Karpas-422 (cell line): ENCODE data around the gene PRKCQ. TPM values are rescaled to one million over a fixed set of nuclear protein-coding genes. Genes with fewer than 3 reads are reported as not detected.

Experiments used
- DNase-seq: peaks from one replicate; pipeline ENCODE4 v3.0.0-alpha.2; 2015
- H2AFZ ChIP-seq: fragments of 200-600 bp; sonication (generic); 2 replicates; pipeline ENCODE4 v1.6.1; 2014; ENCODE audit warnings: antibody characterized with exemption, low read length, mixed read lengths
- H3K27ac ChIP-seq: fragments of 200-600 bp; sonication (generic); 2 replicates; pipeline ENCODE4 v1.5.1; 2014; ENCODE audit warnings: mild to moderate bottlenecking, low read length, moderate library complexity
- H3K27me3 ChIP-seq: fragments of 200-600 bp; sonication (generic); 2 replicates; pipeline ENCODE4 v1.6.1; 2014; ENCODE audit warnings: low read length, mixed read lengths
- H3K36me3 ChIP-seq: fragments of 200-600 bp; sonication (generic); 2 replicates; pipeline ENCODE4 v1.6.1; 2014; ENCODE audit warnings: low read length, mixed read lengths; ENCODE audit not compliant: insufficient read depth
- H3K4me1 ChIP-seq: fragments of 200-600 bp; sonication (generic); 2 replicates; pipeline ENCODE4 v1.6.1; 2014; ENCODE audit warnings: mild to moderate bottlenecking, low read length, mixed read lengths
- H3K4me2 ChIP-seq: fragments of 200-600 bp; sonication (generic); 2 replicates; pipeline ENCODE4 v1.6.1; 2014; ENCODE audit warnings: low read length, low read depth, mild to moderate bottlenecking; ENCODE audit not compliant: poor library complexity, severe bottlenecking
- H3K4me3 ChIP-seq: fragments of 200-600 bp; sonication (generic); 2 replicates; pipeline ENCODE4 v1.5.1; 2014; ENCODE audit warnings: mild to moderate bottlenecking, antibody characterized with exemption, low read length, mixed read lengths
- H3K79me2 ChIP-seq: fragments of 200-600 bp; sonication (generic); 2 replicates; pipeline ENCODE4 v1.6.1; 2014; ENCODE audit warnings: mild to moderate bottlenecking, low read length, mixed read lengths
- H3K9ac ChIP-seq: fragments of 200-600 bp; sonication (generic); 2 replicates; pipeline ENCODE4 v1.6.0; 2014; ENCODE audit warnings: low read length
- H3K9me2 ChIP-seq: fragments of 200-600 bp; sonication (generic), shearing (Covaris generic); replicated peaks from 2 replicates; pipeline ENCODE4 v1.6.0; 2014; ENCODE audit warnings: mild to moderate bottlenecking, low read length, moderate library complexity; ENCODE audit not compliant: insufficient read depth
- H3K9me3 ChIP-seq: fragments of 300-700, 200-600 bp; sonication (generic); 2 replicates; pipeline ENCODE4 v1.6.1; 2014; ENCODE audit warnings: low read length, mixed read lengths
- H4K20me1 ChIP-seq: fragments of 200-600 bp; sonication (generic); 2 replicates; pipeline ENCODE4 v1.6.1; 2014; ENCODE audit warnings: mild to moderate bottlenecking, antibody characterized with exemption, low read length, low read depth; ENCODE audit not compliant: insufficient read depth
- total RNA-seq: library from RNA; depleted of rRNA; stranded (reverse); fragments of >200 nt; shearing (Covaris generic); gene quantifications from 2 replicates; pipeline ENCODE4 v1.2.3, GENCODE V29; 2014; ENCODE audit warnings: low replicate concordance

The PRKCQ gene
- total RNA-seq, 1 experiment from 2014 or later, result not detected

DNA sequence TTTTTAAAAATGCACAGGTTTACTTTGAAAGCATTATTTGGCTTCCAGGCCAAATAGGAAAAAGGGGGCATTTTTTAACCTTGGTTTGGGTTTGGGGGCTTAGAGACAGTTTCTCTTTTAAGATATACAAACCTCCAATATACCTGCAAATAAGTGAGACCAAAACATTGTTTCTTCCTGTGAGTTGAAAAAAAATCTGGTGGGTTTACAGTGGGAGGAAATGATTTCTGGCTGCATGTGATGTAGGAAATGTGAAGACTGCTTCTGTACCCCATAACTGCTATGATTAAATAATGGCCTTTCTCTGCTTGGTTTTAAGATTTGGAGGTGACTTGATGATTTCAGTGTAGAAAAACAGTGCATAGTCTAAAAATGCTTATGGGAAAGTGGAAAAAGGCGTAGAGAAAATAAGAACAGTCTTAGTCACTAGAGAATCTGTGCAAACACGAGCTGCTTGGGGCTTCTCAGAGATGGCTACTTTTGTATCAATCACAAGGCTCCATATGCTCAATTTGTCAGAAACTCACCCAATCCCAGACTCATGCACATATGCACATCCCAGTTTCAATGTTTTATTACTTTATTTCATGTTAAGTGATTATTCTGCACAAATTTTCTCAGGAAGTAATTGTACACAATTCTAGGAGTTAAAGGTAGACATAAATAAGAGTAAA lies 22.1 kb upstream of the PRKCQ start:
- Histone ChIP-seq H3K79me2 (no peaks in the 10 kb centered on the region), H2AFZ (no peak overlapping the region), H3K4me1 (peaks cover 3% of the 10 kb centered on the region), H3K4me2 (no peak overlapping the region), H3K9me2 (no peaks in the 10 kb centered on the region), H3K27ac (no peak overlapping the region), H3K36me3 (no peaks in the 10 kb centered on the region), H3K9me3 (no peaks in the 10 kb centered on the region), H3K27me3 (no peaks in the 10 kb centered on the region), H3K9ac (no peak overlapping the region), H4K20me1 (no peaks in the 10 kb centered on the region), H3K4me3 (no peak overlapping the region)
- no peak for DNase-seq

GRCh38 chr10:6601246-6601805 lies 21.2 kb upstream of the PRKCQ start:
- H3K27me3 ChIP-seq, result no peaks in the 10 kb centered on the region
- H4K20me1 ChIP-seq, result no peaks in the 10 kb centered on the region
- no peaks in the 10 kb centered on the region for H3K9me3 ChIP-seq
- no peak for DNase-seq
- H3K9ac ChIP-seq, result no peak overlapping the region
- no peaks in the 10 kb centered on the region for H3K36me3 ChIP-seq
- no peaks in the 10 kb centered on the region for H3K9me2 ChIP-seq
- H3K79me2 ChIP-seq, result no peaks in the 10 kb centered on the region
- no peak overlapping the region for H3K4me2 ChIP-seq
- no peaks in the 10 kb centered on the region for H3K4me1 ChIP-seq
- H3K27ac ChIP-seq, result no peak overlapping the region
- no peak overlapping the region for H3K4me3 ChIP-seq
- H2AFZ ChIP-seq, result no peak overlapping the region

DNA sequence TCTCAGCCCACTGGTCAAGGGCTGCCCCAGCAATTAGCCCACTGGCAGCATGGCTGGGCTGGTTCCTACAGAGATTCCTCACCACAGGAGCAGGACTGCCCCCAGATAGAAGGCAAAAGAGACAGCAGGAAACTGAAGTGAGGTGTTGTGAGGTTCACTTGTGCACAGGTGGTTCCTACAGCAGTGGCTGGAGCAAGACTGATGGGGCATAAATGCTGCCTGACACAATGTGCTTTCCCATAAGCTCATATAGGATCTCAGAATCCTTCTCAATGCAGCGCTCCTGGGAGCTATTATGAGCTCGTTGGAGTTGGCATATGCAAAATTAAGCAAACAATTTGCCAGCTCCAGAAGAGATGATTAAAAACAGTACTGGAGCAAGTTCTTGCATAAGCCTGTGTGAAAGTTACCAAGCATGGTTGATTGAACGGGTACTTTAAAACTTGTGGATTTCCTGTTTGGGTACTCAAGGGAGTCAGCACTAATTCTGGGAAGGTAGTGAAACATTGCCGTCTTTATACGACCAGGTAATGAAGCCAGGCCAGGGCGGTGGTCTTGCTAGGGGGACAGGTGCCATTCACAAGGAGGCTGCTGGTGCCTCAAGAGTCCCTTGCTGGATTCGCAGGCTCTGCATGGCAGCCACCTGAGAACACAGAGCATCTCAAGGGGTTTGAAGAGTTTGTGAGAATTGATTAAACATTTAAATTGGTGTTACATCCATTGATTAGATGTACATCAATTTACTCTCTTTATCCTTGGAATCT lies 20.3 kb upstream of the PRKCQ start:
- Histone ChIP-seq H3K9ac (no peak overlapping the region), H3K27ac (no peak overlapping the region), H3K4me1 (no peaks in the 10 kb centered on the region), H3K9me3 (no peaks in the 10 kb centered on the region), H3K36me3 (no peaks in the 10 kb centered on the region), H3K4me3 (no peak overlapping the region), H3K9me2 (no peaks in the 10 kb centered on the region), H3K27me3 (no peaks in the 10 kb centered on the region), H3K4me2 (no peak overlapping the region), H2AFZ (no peak overlapping the region), H4K20me1 (no peaks in the 10 kb centered on the region), H3K79me2 (no peaks in the 10 kb centered on the region)
- no peak for DNase-seq

- H3K4me3 ChIP-seq, result no peak overlapping the region
- no peaks in the 10 kb centered on the region for H3K4me1 ChIP-seq
- H3K4me2 ChIP-seq, result no peak overlapping the region
- no peaks in the 10 kb centered on the region for H3K79me2 ChIP-seq
- H3K9ac ChIP-seq, result no peak overlapping the region
- no peak for DNase-seq
- no peaks in the 10 kb centered on the region for H4K20me1 ChIP-seq
- no peaks in the 10 kb centered on the region for H3K9me2 ChIP-seq
- H2AFZ ChIP-seq, result no peak overlapping the region
- no peaks in the 10 kb centered on the region for H3K36me3 ChIP-seq
- no peaks in the 10 kb centered on the region for H3K9me3 ChIP-seq
- no peaks in the 10 kb centered on the region for H3K27me3 ChIP-seq
- H3K27ac ChIP-seq, result no peak overlapping the region
Measured at GRCh38 chr10:6598679-6599078, 18.6 kb upstream of the PRKCQ start.

DNA sequence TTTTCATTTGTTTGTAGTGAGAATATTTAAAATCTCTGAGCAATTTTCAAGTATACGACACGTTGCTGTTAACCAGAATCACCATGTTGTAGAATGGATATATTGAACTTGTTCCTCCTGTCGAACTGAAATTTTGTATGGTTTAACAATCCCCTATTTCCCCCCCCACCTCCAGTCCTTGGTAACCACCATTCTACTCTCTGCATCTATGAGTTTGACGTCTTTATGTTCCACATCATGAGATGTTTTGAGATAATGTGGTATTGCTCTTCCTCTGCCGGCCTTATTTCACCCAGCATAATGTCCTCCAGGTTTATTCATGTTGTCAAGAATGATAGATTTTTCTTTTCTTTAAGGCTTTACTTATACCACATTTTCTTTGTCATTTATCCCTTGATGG lies 17.4 kb upstream of the PRKCQ start:
- H3K27me3 ChIP-seq, result no peaks in the 10 kb centered on the region
- H3K36me3 ChIP-seq, result no peaks in the 10 kb centered on the region
- no peaks in the 10 kb centered on the region for H4K20me1 ChIP-seq
- no peak overlapping the region for H2AFZ ChIP-seq
- H3K4me2 ChIP-seq, result no peak overlapping the region
- no peak for DNase-seq
- H3K79me2 ChIP-seq, result no peaks in the 10 kb centered on the region
- no peaks in the 10 kb centered on the region for H3K9me2 ChIP-seq
- H3K4me1 ChIP-seq, result no peaks in the 10 kb centered on the region
- H3K9ac ChIP-seq, result no peak overlapping the region
- no peak overlapping the region for H3K4me3 ChIP-seq
- H3K9me3 ChIP-seq, result no peaks in the 10 kb centered on the region
- no peak overlapping the region for H3K27ac ChIP-seq

- Histone ChIP-seq H3K4me1 (no peaks in the 10 kb centered on the region), H3K9me3 (no peaks in the 10 kb centered on the region), H3K9ac (no peak overlapping the region), H3K79me2 (no peaks in the 10 kb centered on the region), H3K4me2 (no peak overlapping the region), H3K36me3 (no peaks in the 10 kb centered on the region), H4K20me1 (no peaks in the 10 kb centered on the region), H3K4me3 (no peak overlapping the region), H3K27me3 (no peaks in the 10 kb centered on the region), H3K27ac (no peak overlapping the region), H3K9me2 (no peaks in the 10 kb centered on the region), H2AFZ (no peak overlapping the region)
- no peak for DNase-seq
Measured at GRCh38 chr10:6595499-6595898, 15.4 kb upstream of the PRKCQ start.

DNA sequence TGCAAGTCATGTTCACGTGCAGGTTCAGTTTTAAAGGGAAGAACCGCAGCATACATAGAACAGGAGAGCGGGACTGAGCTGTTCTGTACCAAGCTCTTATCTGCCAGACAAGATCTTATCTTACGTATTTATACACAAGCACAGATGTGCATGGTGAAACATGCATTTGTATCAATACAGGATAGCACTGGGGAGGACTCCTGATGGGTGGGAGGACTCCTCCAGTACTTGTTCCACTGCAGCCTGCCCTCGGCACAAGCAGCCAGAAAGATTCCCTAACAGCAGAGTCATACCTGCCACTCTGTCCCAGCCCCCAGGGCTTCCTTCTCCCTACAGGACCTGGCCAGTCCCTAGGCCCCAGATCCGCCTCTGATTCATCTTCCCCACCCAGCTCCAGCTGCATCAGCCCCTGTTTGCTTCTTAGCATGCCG lies 13.2 kb upstream of the PRKCQ start:
- Histone ChIP-seq H3K79me2 (no peaks in the 10 kb centered on the region), H3K27ac (no peak overlapping the region), H3K4me2 (no peak overlapping the region), H3K4me3 (no peak overlapping the region), H3K36me3 (no peaks in the 10 kb centered on the region), H3K9me2 (no peaks in the 10 kb centered on the region), H3K4me1 (no peaks in the 10 kb centered on the region), H3K9me3 (no peaks in the 10 kb centered on the region), H3K9ac (no peak overlapping the region), H3K27me3 (no peaks in the 10 kb centered on the region), H2AFZ (no peak overlapping the region), H4K20me1 (no peaks in the 10 kb centered on the region)
- no peak for DNase-seq

GRCh38 chr10:6592080-6592479 lies 12.0 kb upstream of the PRKCQ start:
- Histone ChIP-seq H3K4me1 (no peaks in the 10 kb centered on the region), H2AFZ (no peak overlapping the region), H4K20me1 (no peaks in the 10 kb centered on the region), H3K27me3 (no peaks in the 10 kb centered on the region), H3K9me2 (no peaks in the 10 kb centered on the region), H3K4me2 (no peak overlapping the region), H3K27ac (no peak overlapping the region), H3K9me3 (no peaks in the 10 kb centered on the region), H3K9ac (no peak overlapping the region), H3K4me3 (no peak overlapping the region), H3K36me3 (no peaks in the 10 kb centered on the region), H3K79me2 (no peaks in the 10 kb centered on the region)
- DNase-seq, result no peak
